22Rv1 (cell line): ENCODE data around the gene SIGLECL1.

Experiments
- ZFX ChIP-seq: fragments of 450-650 bp; IDR thresholded peaks from 2 replicates; pipeline ENCODE4 v1.6.1; 2017; ENCODE audit warnings: antibody characterized with exemption, borderline replicate concordance
- TF ChIP-seq, protein P1 (sequence below): fragments of 450-650 bp; IDR thresholded peaks from 2 replicates; pipeline ENCODE4 v1.5.1; 2017; ENCODE audit warnings: mild to moderate bottlenecking

DNA sequence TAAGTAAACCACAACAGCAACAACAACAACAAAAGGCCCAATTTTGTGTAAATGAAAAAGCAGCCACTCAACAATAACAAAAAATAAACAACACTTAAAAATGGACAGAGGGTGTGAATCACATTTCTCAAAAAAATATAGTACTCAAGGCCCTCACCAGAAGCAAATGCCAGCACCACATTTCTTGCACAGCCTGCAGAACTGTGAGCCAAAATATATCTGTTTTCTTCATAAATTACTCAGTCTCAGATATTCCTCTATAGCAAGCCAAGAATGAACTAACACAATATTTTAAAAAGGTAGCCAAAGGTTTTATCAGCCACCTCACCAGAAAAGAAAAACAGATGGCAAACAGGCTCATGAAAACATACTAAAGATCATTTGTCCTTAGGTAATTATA is 29.9 kb upstream of the SIGLECL1 start:
- TF ChIP-seq, protein P1, sequence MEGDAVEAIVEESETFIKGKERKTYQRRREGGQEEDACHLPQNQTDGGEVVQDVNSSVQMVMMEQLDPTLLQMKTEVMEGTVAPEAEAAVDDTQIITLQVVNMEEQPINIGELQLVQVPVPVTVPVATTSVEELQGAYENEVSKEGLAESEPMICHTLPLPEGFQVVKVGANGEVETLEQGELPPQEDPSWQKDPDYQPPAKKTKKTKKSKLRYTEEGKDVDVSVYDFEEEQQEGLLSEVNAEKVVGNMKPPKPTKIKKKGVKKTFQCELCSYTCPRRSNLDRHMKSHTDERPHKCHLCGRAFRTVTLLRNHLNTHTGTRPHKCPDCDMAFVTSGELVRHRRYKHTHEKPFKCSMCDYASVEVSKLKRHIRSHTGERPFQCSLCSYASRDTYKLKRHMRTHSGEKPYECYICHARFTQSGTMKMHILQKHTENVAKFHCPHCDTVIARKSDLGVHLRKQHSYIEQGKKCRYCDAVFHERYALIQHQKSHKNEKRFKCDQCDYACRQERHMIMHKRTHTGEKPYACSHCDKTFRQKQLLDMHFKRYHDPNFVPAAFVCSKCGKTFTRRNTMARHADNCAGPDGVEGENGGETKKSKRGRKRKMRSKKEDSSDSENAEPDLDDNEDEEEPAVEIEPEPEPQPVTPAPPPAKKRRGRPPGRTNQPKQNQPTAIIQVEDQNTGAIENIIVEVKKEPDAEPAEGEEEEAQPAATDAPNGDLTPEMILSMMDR = no peak
- TF ChIP-seq ZFX = no peak
